ENCODE results near the gene EFCAB6. TPM values are rescaled to one million over a fixed set of nuclear protein-coding genes. Genes with fewer than 3 reads are reported as not detected.

The EFCAB6 gene
- total RNA-seq, 1 experiment from 2014 or later: 0.52 TPM

DNA sequence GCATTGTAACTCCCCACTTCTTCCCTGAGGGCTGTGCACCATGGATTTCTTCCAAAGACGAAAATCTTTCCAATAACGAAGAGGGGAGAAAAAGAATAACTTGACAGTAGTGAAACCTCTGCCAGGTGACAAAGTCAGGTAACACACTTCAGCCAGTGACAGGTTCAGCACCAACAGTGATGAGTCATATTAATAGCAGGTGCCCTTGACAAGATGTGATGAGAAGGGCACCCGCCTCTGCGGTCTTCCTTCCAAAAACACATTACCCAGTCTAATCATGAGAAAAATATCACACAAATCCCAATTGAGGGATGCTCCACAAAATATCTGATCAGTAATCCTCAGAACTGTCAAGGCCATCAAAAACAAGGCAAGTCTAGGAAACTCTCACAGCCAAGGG is 157.8 kb downstream of the EFCAB6 start:
- Histone ChIP-seq H3K9me2 (ENCODE audit: insufficient read depth) (no peaks in the 10 kb centered on the region), H3K4me3 (replicated peaks in 1 of 2; ENCODE audit: low read depth in 1 of 2, low read length in 2 of 2) (no peak overlapping the region), H3K27me3 (ENCODE audit: insufficient read depth, low read length) (peaks cover 11% of the 10 kb centered on the region), H3K4me2 (ENCODE audit: low read length) (no peak overlapping the region), H3K27ac (ENCODE audit: low read depth, low read length) (no peak overlapping the region), H3K4me1 (ENCODE audit: control insufficient read depth in 1 of 2, insufficient read depth in 2 of 2, low read length in 2 of 2) (no peaks in the 10 kb centered on the region), H2AFZ (ENCODE audit: low read depth, low read length, poor library complexity, severe bottlenecking) (no peak overlapping the region), H3K9me3 (ENCODE audit: control insufficient read depth in 1 of 2, insufficient read depth in 1 of 2, low read depth in 1 of 2, low read length in 2 of 2) (peaks cover 0 to 6% of the 10 kb centered on the region in 2 experiments; a peak in 3 of 4 replicates), H4K20me1 (ENCODE audit: insufficient read depth) (no peaks in the 10 kb centered on the region), H3K79me2 (ENCODE audit: insufficient read depth, low read length) (no peaks in the 10 kb centered on the region), H3K9ac (ENCODE audit: low read length) (no peak overlapping the region), H3K36me3 (ENCODE audit: control insufficient read depth in 1 of 2, insufficient read depth in 2 of 2, low read length in 2 of 2) (no peaks in the 10 kb centered on the region)
- DNase-seq (ENCODE audit: low read depth, low spot score): no peak
- POLR2A ChIA-PET: interaction anchor here (0.6 kb wide), 1 partner anchor 60 kb away, joined by 3 read pairs; no protein-coding TSS in a partner anchor
- CTCF ChIA-PET: no interaction called here
- intact Hi-C loops (cut with micrococcal nuclease): no loop called here
- ATAC-seq: no peak
- no TSS peak for BruUV-seq (replicated peaks)
- RAD21 ChIA-PET (ENCODE audit: low non-redundant PET in 1 of 2, low total read pairs in 2 of 2, uncharacterized antibody in 2 of 2, unreplicated experiment in 2 of 2): no interaction called here
- TF ChIP-seq, protein P1, sequence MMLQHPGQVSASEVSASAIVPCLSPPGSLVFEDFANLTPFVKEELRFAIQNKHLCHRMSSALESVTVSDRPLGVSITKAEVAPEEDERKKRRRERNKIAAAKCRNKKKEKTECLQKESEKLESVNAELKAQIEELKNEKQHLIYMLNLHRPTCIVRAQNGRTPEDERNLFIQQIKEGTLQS (IDR thresholded peaks at IDR 0.05): no peak

DNA sequence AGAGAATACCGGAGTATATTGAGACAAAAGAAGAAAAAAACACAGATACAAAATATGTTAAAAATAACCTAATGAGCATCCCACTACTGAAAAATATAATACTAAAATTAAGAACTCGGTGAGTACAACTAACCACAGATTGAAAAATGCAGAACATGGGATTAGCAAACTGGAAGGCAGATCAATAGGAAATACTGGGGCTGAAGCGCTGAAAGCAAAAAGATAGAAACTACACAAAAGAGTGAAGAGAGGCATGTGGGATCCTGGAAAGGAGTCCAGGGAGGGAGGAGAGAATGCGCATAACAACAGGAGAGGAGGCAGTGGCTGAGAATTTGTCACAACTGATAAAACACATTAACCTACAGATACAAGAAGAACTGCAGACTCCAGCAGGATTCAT is 159.3 kb downstream of the EFCAB6 start:
- Histone ChIP-seq H3K4me2 (ENCODE audit: low read length) (no peak overlapping the region), H2AFZ (ENCODE audit: low read depth, low read length, poor library complexity, severe bottlenecking) (no peak overlapping the region), H3K9me2 (ENCODE audit: insufficient read depth) (no peaks in the 10 kb centered on the region), H4K20me1 (ENCODE audit: insufficient read depth) (no peaks in the 10 kb centered on the region), H3K27ac (ENCODE audit: low read depth, low read length) (no peak overlapping the region), H3K36me3 (ENCODE audit: control insufficient read depth in 1 of 2, insufficient read depth in 2 of 2, low read length in 2 of 2) (no peaks in the 10 kb centered on the region), H3K4me3 (replicated peaks in 1 of 2; ENCODE audit: low read depth in 1 of 2, low read length in 2 of 2) (no peak overlapping the region), H3K4me1 (ENCODE audit: control insufficient read depth in 1 of 2, insufficient read depth in 2 of 2, low read length in 2 of 2) (no peaks in the 10 kb centered on the region), H3K27me3 (ENCODE audit: insufficient read depth, low read length) (peaks cover 14% of the 10 kb centered on the region), H3K9ac (ENCODE audit: low read length) (no peak overlapping the region), H3K79me2 (ENCODE audit: insufficient read depth, low read length) (no peaks in the 10 kb centered on the region), H3K9me3 (ENCODE audit: control insufficient read depth in 1 of 2, insufficient read depth in 1 of 2, low read depth in 1 of 2, low read length in 2 of 2) (peaks cover 0 to 6% of the 10 kb centered on the region in 2 experiments; a peak in 3 of 4 replicates)
- ChIA-PET POLR2A (no interaction called here), RAD21 (ENCODE audit: low non-redundant PET in 1 of 2, low total read pairs in 2 of 2, uncharacterized antibody in 2 of 2, unreplicated experiment in 2 of 2) (no interaction called here), CTCF (no interaction called here)
- ATAC-seq (no peak), DNase-seq (ENCODE audit: low read depth, low spot score) (no peak)
- no peak for TF ChIP-seq POLR2A (IDR thresholded peaks at IDR 0.05; ENCODE audit: borderline replicate concordance, extremely low read depth, insufficient read depth, insufficient read length)
- TF ChIP-seq POLR2AphosphoS5 (IDR thresholded peaks at IDR 0.05; ENCODE audit: low read depth, low read length): no peak
- TF ChIP-seq, protein P1 (IDR thresholded peaks at IDR 0.05): no peak
- TF ChIP-seq FOSL1 (IDR thresholded peaks at IDR 0.05; ENCODE audit: low read depth): no peak
- no peak for TF ChIP-seq EGR1 (IDR thresholded peaks at IDR 0.05; ENCODE audit: low read depth)
- TF ChIP-seq CEBPB (IDR thresholded peaks at IDR 0.05; ENCODE audit: low read depth): no peak
- TF ChIP-seq, protein P2, sequence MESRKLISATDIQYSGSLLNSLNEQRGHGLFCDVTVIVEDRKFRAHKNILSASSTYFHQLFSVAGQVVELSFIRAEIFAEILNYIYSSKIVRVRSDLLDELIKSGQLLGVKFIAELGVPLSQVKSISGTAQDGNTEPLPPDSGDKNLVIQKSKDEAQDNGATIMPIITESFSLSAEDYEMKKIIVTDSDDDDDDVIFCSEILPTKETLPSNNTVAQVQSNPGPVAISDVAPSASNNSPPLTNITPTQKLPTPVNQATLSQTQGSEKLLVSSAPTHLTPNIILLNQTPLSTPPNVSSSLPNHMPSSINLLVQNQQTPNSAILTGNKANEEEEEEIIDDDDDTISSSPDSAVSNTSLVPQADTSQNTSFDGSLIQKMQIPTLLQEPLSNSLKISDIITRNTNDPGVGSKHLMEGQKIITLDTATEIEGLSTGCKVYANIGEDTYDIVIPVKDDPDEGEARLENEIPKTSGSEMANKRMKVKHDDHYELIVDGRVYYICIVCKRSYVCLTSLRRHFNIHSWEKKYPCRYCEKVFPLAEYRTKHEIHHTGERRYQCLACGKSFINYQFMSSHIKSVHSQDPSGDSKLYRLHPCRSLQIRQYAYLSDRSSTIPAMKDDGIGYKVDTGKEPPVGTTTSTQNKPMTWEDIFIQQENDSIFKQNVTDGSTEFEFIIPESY (IDR thresholded peaks at IDR 0.05; ENCODE audit: extremely low read depth, insufficient replicate concordance, low read length): no peak
- no peak for TF ChIP-seq SIN3A (IDR thresholded peaks at IDR 0.05; ENCODE audit: low read depth)
- TF ChIP-seq ZFX (IDR thresholded peaks at IDR 0.05): no peak
- TF ChIP-seq SRF (IDR thresholded peaks at IDR 0.05; ENCODE audit: low read depth): no peak
- TF ChIP-seq EZH2 (IDR thresholded peaks at IDR 0.05): no peak
- TF ChIP-seq JUND (IDR thresholded peaks at IDR 0.05): no peak
- TF ChIP-seq CBX3 (IDR thresholded peaks at IDR 0.05; ENCODE audit: low read depth): no peak
- TF ChIP-seq YY1 (IDR thresholded peaks at IDR 0.05; ENCODE audit: extremely low read depth, insufficient replicate concordance, low read depth, low read length): no peak
- BruUV-seq (replicated peaks): no TSS peak
- intact Hi-C loops (cut with micrococcal nuclease): no loop called here
